Pons (tissue), 1 donor: Measurements from ENCODE around the gene MBD2.
"Not testable (repeated sequence)": the region's sequence is repeated elsewhere in the genome, so short reads cannot be mapped to it uniquely, and the experiment has no call there.

Source experiments
- DNase-seq: peaks from one replicate; pipeline ENCODE4 v3.0.0-alpha.2; 2016; ENCODE audit warnings: low spot score

MBD2 gene

GRCh38 chr18:54235871-54236270 lies 11.4 kb upstream of the MBD2 start:
- DNase-seq: no peak

GRCh38 chr18:54233747-54234146 lies 9.3 kb upstream of the MBD2 start:
- DNase-seq: no peak

GRCh38 chr18:54233228-54233625 lies 8.8 kb upstream of the MBD2 start:
- no peak for DNase-seq

GRCh38 chr18:54232485-54233227 lies 8.2 kb upstream of the MBD2 start:
- DNase-seq: no peak

GRCh38 chr18:54229421-54230059 lies 5.1 kb upstream of the MBD2 start:
- no peak for DNase-seq

GRCh38 chr18:54228364-54228763 lies 3.9 kb upstream of the MBD2 start:
- DNase-seq: no peak

GRCh38 chr18:54223568-54224241 lies 764 bp downstream of the MBD2 start:
- DNase-seq: peak; percentile 51

GRCh38 chr18:54222922-54223567 lies 1.4 kb downstream of the MBD2 start:
- peak; percentile 37 for DNase-seq

- no peak for DNase-seq
Observed at GRCh38 chr18:54220406-54220805, 4.1 kb downstream of the MBD2 start.

GRCh38 chr18:54218803-54219202 lies 5.7 kb downstream of the MBD2 start:
- not testable (repeated sequence) for DNase-seq

- DNase-seq: no peak
Observed at GRCh38 chr18:54218299-54218698, 6.2 kb downstream of the MBD2 start.

- no peak for DNase-seq
Observed at GRCh38 chr18:54217624-54218023, 6.8 kb downstream of the MBD2 start.

- no peak for DNase-seq
Observed at GRCh38 chr18:54215069-54215468, 9.4 kb downstream of the MBD2 start.

- no peak for DNase-seq
Observed at GRCh38 chr18:54210463-54210862, 14.0 kb downstream of the MBD2 start.

GRCh38 chr18:54209471-54210180 lies 14.8 kb downstream of the MBD2 start:
- DNase-seq: no peak

GRCh38 chr18:54206447-54206846 lies 18.0 kb downstream of the MBD2 start:
- DNase-seq: no peak

GRCh38 chr18:54205959-54206358 lies 18.5 kb downstream of the MBD2 start:
- no peak for DNase-seq

GRCh38 chr18:54205448-54205847 lies 19.0 kb downstream of the MBD2 start:
- DNase-seq: not testable (repeated sequence)

GRCh38 chr18:54204883-54205282 lies 19.6 kb downstream of the MBD2 start:
- DNase-seq: no peak

GRCh38 chr18:54203914-54204313 lies 20.6 kb downstream of the MBD2 start:
- DNase-seq: no peak

- no peak for DNase-seq
Observed at GRCh38 chr18:54202851-54203250, 21.6 kb downstream of the MBD2 start.
